ENCODE data around the gene UCN2. TPM values are rescaled to one million over a fixed set of nuclear protein-coding genes. Genes with fewer than 3 reads are reported as not detected.

Gene UCN2
- total RNA-seq, 5 donors from 2014 or later (not counting 1 experiment from before 2014, with no cell fraction given), result 0.16 TPM; not detected in 4

DNA sequence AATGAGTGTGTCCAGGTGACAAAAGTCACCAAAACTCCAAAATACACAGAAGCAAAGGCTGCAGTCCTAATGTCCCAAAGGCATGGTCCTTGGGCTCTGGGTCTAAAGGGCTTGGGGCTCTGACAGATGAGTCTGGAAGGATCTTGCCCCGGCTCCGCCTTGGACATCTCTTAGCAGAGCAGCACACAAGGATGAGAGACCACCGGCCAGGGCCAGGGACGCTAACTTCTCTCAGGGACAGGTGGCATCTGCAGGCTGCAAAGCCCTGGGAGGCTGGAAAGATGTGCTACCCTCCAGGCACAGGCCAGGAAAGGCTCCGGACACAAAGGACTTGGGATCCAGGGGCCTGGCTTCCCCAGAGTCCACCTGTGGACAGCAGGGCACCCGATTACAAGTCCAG, 45.5 kb downstream of the UCN2 start:
- Mint-ChIP-seq H3K4me3 (peak overlapping the region in 1 of 3 donors; percentile 66), H3K27ac (peak overlapping the region; percentile 76 to 81), H3K4me1 (peaks cover 64 to 74% (median 70%) of the 10 kb centered on the region in 3 donors), H3K36me3 (no peaks in the 10 kb centered on the region), H3K9me3 (no peaks in the 10 kb centered on the region), H3K27me3 (no peaks in the 10 kb centered on the region)
- no peaks in the 10 kb centered on the region for H3K9me3 ChIP-seq
- no peaks in the 10 kb centered on the region for H3K36me3 ChIP-seq (ENCODE audit: control insufficient read depth in 2 of 2, extremely low read depth in 1 of 2, insufficient read depth in 1 of 2, low read length in 1 of 2)
- ChIA-PET CTCF (no interaction called here), POLR2A (no interaction called here)
- peak overlapping the region; percentile 3 for H3K27ac ChIP-seq (ENCODE audit: low read length)
- no peak overlapping the region for H3K4me3 ChIP-seq (ENCODE audit: control insufficient read depth in 1 of 2, extremely low read depth in 1 of 2, low read length in 1 of 2)
- ATAC-seq (replicated peaks in 1 of 4) (no peak), DNase-seq (no peak)
- H3K4me1 ChIP-seq (ENCODE audit: control insufficient read depth in 1 of 2, extremely low read depth in 1 of 2, insufficient read depth in 2 of 2, low read length in 2 of 2), result peaks cover 57 to 70% of the 10 kb centered on the region in 2 experiments
- H3K27me3 ChIP-seq (replicated peaks in 1 of 2; ENCODE audit: control insufficient read depth in 2 of 2, extremely low read depth in 1 of 2, insufficient read depth in 2 of 2, low read length in 1 of 2), result no peaks in the 10 kb centered on the region
- 91% methylated on average over 6 of the region's 6 CpGs for WGBS (ENCODE audit: insufficient coverage)

DNA sequence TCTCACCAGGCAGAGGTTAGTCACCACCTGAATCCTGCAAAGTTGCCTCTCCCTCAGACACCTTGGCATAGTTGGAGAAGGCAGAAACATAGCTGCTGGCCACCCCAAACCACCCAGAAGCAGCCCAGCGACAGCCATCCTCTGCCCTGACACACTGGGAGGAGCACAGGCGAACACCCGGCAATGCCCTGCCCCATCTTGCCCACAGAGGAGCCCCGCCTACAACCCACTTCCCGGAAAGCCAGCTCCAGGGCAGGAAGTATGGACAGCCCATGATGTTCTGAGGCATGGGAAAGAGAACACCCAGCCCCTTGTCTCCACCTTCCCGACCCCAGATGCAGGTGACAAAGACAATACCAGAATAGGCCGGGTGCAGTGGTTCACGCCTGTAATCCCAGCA, 47.0 kb downstream of the UCN2 start:
- Mint-ChIP-seq H3K9me3 (no peaks in the 10 kb centered on the region), H3K36me3 (no peaks in the 10 kb centered on the region), H3K4me3 (peak overlapping the region in 2 of 3 donors; percentile 57 to 66), H3K27me3 (no peaks in the 10 kb centered on the region), H3K27ac (peak overlapping the region; percentile 80 to 86), H3K4me1 (peaks cover 71 to 82% (median 79%) of the 10 kb centered on the region in 3 donors)
- H3K4me1 ChIP-seq (ENCODE audit: control insufficient read depth in 1 of 2, extremely low read depth in 1 of 2, insufficient read depth in 2 of 2, low read length in 2 of 2), result peaks cover 59 to 73% of the 10 kb centered on the region in 2 experiments
- H3K4me3 ChIP-seq (ENCODE audit: control insufficient read depth in 1 of 2, extremely low read depth in 1 of 2, low read length in 1 of 2), result peak overlapping the region in 1 of 2 donors; percentile 25
- peak overlapping the region; percentile 49 for H3K27ac ChIP-seq (ENCODE audit: low read length)
- peak in 1 of 35 experiments; percentile 32 for DNase-seq
- ChIA-PET CTCF (no interaction called here), POLR2A (no interaction called here)
- 26% methylated on average over 6 of the region's 8 CpGs for WGBS (ENCODE audit: insufficient coverage)
- no peaks in the 10 kb centered on the region for H3K9me3 ChIP-seq
- no peaks in the 10 kb centered on the region for H3K36me3 ChIP-seq (ENCODE audit: control insufficient read depth in 2 of 2, extremely low read depth in 1 of 2, insufficient read depth in 1 of 2, low read length in 1 of 2)
- peak in 3 of 4 experiments; percentile 33 to 44 (median 41) for ATAC-seq (replicated peaks in 1 of 4)
- no peaks in the 10 kb centered on the region for H3K27me3 ChIP-seq (replicated peaks in 1 of 2; ENCODE audit: control insufficient read depth in 2 of 2, extremely low read depth in 1 of 2, insufficient read depth in 2 of 2, low read length in 1 of 2)

DNA sequence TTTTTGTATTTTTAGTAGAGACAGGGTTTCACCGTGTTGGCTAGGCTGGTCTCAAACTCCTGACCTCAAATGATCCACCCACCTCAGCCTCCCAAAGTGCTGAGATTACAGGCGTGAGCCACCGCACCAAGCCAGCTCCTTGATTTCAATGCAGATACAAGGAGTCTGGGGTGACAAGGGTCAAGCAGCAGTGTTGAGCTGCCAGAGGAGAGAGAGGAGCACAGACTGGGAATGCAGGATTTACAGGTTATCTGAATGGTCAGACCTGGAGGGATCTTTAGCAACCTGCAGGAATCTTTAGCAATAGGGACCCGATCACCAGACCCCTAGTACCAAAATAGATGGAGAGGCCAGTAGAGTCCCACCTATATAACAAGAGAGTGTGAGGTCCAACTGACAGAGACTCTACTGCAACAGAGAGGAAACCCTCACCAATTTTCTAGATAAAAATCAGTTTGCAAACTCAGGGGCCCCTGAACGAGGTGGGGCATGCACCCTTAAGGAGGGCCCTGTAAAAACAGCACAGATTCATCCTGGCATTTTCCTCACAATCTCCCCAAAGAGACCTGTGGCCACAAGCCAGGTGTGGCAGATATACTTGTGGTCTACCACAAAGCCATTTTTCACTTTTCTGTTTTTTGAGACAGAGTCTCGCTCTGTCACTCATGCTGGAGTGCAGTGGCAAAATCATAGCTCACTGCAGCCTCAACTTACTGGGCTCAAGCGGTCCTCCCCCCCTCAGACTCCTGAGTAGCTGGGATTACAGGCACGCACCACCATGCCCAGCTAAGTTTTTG, 49.0 kb downstream of the UCN2 start:
- ChIA-PET CTCF (interaction anchor here in 1 of 2 donors (0.9 kb wide), 1 partner anchor 44 kb away, joined by 3 read pairs; no protein-coding TSS in a partner anchor), POLR2A (no interaction called here)
- no peaks in the 10 kb centered on the region for H3K9me3 ChIP-seq
- H3K27me3 ChIP-seq (replicated peaks in 1 of 2; ENCODE audit: control insufficient read depth in 2 of 2, extremely low read depth in 1 of 2, insufficient read depth in 2 of 2, low read length in 1 of 2), result no peaks in the 10 kb centered on the region
- H3K4me1 ChIP-seq (ENCODE audit: control insufficient read depth in 1 of 2, extremely low read depth in 1 of 2, insufficient read depth in 2 of 2, low read length in 2 of 2), result peaks cover 57 to 65% of the 10 kb centered on the region in 2 experiments
- Mint-ChIP-seq H3K4me1 (peaks cover 67 to 79% (median 77%) of the 10 kb centered on the region in 3 donors), H3K4me3 (peak overlapping the region; percentile 25 to 63 (median 31)), H3K36me3 (no peaks in the 10 kb centered on the region), H3K27me3 (no peaks in the 10 kb centered on the region), H3K9me3 (no peaks in the 10 kb centered on the region), H3K27ac (peak overlapping the region; percentile 77 to 85)
- peak overlapping the region; percentile 14 to 25 for H3K4me3 ChIP-seq (ENCODE audit: control insufficient read depth in 1 of 2, extremely low read depth in 1 of 2, low read length in 1 of 2)
- H3K27ac ChIP-seq (ENCODE audit: low read length), result no peak overlapping the region
- DNase-seq (peak in 8 of 35 experiments; percentile 19 to 53 (median 26)), ATAC-seq (replicated peaks in 1 of 4) (peak; percentile 73 to 82 (median 74))
- 0% methylated on average over 1 of the region's 8 CpGs for WGBS (ENCODE audit: insufficient coverage)
- H3K36me3 ChIP-seq (ENCODE audit: control insufficient read depth in 2 of 2, extremely low read depth in 1 of 2, insufficient read depth in 1 of 2, low read length in 1 of 2), result no peaks in the 10 kb centered on the region

Other genes starting within 250 kb of the UCN2 start
- gene SPINK8, start 230.1 kb downstream of the UCN2 start, total RNA-seq, result not detected
- gene FBXW12, start 191.6 kb downstream of the UCN2 start, total RNA-seq, result not detected
- 1 to 10 TPM; 2.5 to 6.9 (median 5.9) TPM for gene PLXNB1, start 133.7 kb downstream of the UCN2 start, total RNA-seq
- 1 to 10 TPM; 5.0 to 7.9 (median 6.4) TPM for gene CCDC51, start 123.7 kb downstream of the UCN2 start, total RNA-seq
- gene TMA7, start 123.5 kb downstream of the UCN2 start, total RNA-seq, result 100 to 1,000 TPM; 216 to 245 (median 229) TPM
- gene ATRIP, start 117.0 kb downstream of the UCN2 start, total RNA-seq, result 10 to 100 TPM in 3 of 5 donors, 1 to 10 TPM in 2; 7.8 to 14.9 (median 12.8) TPM
- gene SHISA5, start 59.6 kb downstream of the UCN2 start, total RNA-seq, result 100 to 1,000 TPM; 156 to 258 (median 217) TPM
- 1 to 10 TPM; 1.8 to 4.2 (median 2.4) TPM for gene PFKFB4, start 7.0 kb downstream of the UCN2 start, total RNA-seq
- gene COL7A1, start 31.5 kb upstream of the UCN2 start, total RNA-seq, result 1 to 10 TPM in 3 of 5 donors, under 1 TPM in 2; 0.33 to 2.3 (median 1.3) TPM
- gene UQCRC1, start 45.9 kb upstream of the UCN2 start, total RNA-seq, result 100 to 1,000 TPM in 2 of 5 donors, 10 to 100 TPM in 3; 93.0 to 109 (median 98.4) TPM
- gene TMEM89, start 58.0 kb upstream of the UCN2 start, total RNA-seq, result under 1 TPM in 1 of 5 donors, not detected in 4; 0.39 TPM
- gene SLC26A6, start 71.7 kb upstream of the UCN2 start, total RNA-seq, result 10 to 100 TPM; 16.2 to 36.4 (median 29.2) TPM
- gene CELSR3, start 99.1 kb upstream of the UCN2 start, total RNA-seq, result 1 to 10 TPM; 5.6 to 7.4 (median 6.2) TPM
- gene NCKIPSD, start 122.1 kb upstream of the UCN2 start, total RNA-seq, result 10 to 100 TPM; 17.4 to 23.4 (median 20.4) TPM
- 10 to 100 TPM; 69.0 to 95.7 (median 77.6) TPM for gene IP6K2, start 153.4 kb upstream of the UCN2 start, total RNA-seq